HG02759 (cell line): ENCODE data around the gene GDPGP1.
"Not testable (repeated sequence)": the region's sequence is repeated elsewhere in the genome, so short reads cannot be mapped to it uniquely, and the experiment has no call there.

Experiments used
- ATAC-seq: cut with Tn5 transposase; IDR thresholded peaks from one replicate; pipeline ENCODE4 v1.9.1; 2021; ENCODE audit warnings: mild to moderate bottlenecking, moderate library complexity; ENCODE audit not compliant: unreplicated experiment

Gene GDPGP1

GRCh38 chr15:90234096-90234988 lies at the start of gene GDPGP1:
Gene GDPGP1 (plus strand): TSS chr15:90234209. CDS start chr15:90240909, 6,700 bp downstream.
- ATAC-seq, result peak; percentile 77

- peak; percentile 74 for ATAC-seq
These were observed 49.0 kb upstream of the GDPGP1 start for GRCh38 chr15:90184786-90185704.

GRCh38 chr15:90187257-90187868 lies 46.6 kb upstream of the GDPGP1 start:
- no peak for ATAC-seq

- not testable (repeated sequence) for ATAC-seq
These were observed 45.9 kb upstream of the GDPGP1 start for GRCh38 chr15:90188065-90188464.

- no peak for ATAC-seq
These were observed 44.9 kb upstream of the GDPGP1 start for GRCh38 chr15:90188914-90189748.

- ATAC-seq, result no peak
These were observed 44.1 kb upstream of the GDPGP1 start for GRCh38 chr15:90189781-90190467.

- ATAC-seq, result peak; percentile 57
These were observed 43.2 kb upstream of the GDPGP1 start for GRCh38 chr15:90190606-90191343.

- peak; percentile 22 for ATAC-seq
These were observed 42.7 kb upstream of the GDPGP1 start for GRCh38 chr15:90191344-90191687.

- ATAC-seq, result peak; percentile 71
These were observed 42.1 kb upstream of the GDPGP1 start for GRCh38 chr15:90191794-90192509.

- no peak for ATAC-seq
These were observed 40.8 kb upstream of the GDPGP1 start for GRCh38 chr15:90192961-90193786.

- ATAC-seq, result no peak
These were observed 39.4 kb upstream of the GDPGP1 start for GRCh38 chr15:90194655-90195054.

GRCh38 chr15:90200534-90201129 lies 33.4 kb upstream of the GDPGP1 start:
- ATAC-seq, result no peak

- ATAC-seq, result peak; percentile 87
These were observed 32.7 kb upstream of the GDPGP1 start, which contains the start of gene SEMA4B for GRCh38 chr15:90201130-90201943. Gene SEMA4B (plus strand): TSS chr15:90201330. CDS start chr15:90201579, 249 bp downstream.

GRCh38 chr15:90201944-90202375 lies 32.0 kb upstream of the GDPGP1 start:
- peak; percentile 4 for ATAC-seq

GRCh38 chr15:90202929-90203328 lies 31.1 kb upstream of the GDPGP1 start:
- no peak for ATAC-seq

GRCh38 chr15:90203473-90203872 lies 30.5 kb upstream of the GDPGP1 start:
- no peak for ATAC-seq
